ENCODE measurements around the gene UVRAG.
"Not testable (repeated sequence)": the region's sequence is repeated elsewhere in the genome, so short reads cannot be mapped to it uniquely, and the experiment has no call there.

The UVRAG gene

DNA sequence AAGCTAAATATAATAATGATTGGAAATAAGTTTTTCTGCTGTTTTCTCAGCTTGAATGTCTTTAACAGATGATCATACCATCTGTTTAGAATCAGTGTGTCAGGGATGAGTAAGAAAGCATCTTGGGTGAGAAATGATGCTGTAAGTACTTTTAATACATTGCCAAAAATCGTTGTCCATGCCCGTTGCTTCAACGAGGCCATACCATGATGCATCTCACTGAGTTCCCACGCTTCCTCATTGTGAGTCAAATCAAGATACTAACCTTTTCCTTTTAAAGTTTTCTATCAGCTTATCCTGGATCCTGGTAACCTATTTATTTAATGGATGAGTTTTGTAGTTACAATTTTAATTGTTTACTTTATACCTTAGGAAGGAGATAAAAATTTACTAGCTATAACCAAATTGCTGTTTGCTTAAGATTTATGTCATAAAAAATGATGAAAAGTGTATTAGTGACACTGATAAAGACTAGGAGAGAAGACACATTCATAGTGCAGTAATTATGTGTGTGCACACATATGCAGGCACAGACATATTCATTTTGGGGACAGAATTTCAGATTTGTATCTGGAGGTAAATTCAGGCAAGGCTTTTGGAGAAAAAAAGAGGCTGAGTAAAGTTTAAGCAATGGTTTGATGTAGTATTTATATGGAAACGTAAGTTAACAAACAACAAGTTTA lies 154.8 kb downstream of the UVRAG start:
- Histone ChIP-seq H3K36me3 (ENCODE audit: insufficient read depth) (no peaks in the 10 kb centered on the region), H3K4me1 (ENCODE audit: low read depth, poor library complexity, severe bottlenecking) (peaks cover 9% of the 10 kb centered on the region), H2AFZ (ENCODE audit: low read depth) (no peak overlapping the region), H3K4me3 (IDR thresholded peaks at IDR 0.05; ENCODE audit: insufficient read depth, low read depth, low read length) (no peak overlapping the region), H3K79me2 (ENCODE audit: insufficient read depth, low read depth) (no peaks in the 10 kb centered on the region), H3K9ac (no peak overlapping the region), H3K4me2 (no peak overlapping the region), H4K20me1 (ENCODE audit: insufficient read depth) (no peaks in the 10 kb centered on the region), H3K27me3 (ENCODE audit: insufficient read depth, low read depth) (no peaks in the 10 kb centered on the region), H3K27ac (no peak overlapping the region)
- TF ChIP-seq CTCF (conservative IDR thresholded peaks at IDR 0.05; ENCODE audit: low read depth, low read length), result no peak

DNA sequence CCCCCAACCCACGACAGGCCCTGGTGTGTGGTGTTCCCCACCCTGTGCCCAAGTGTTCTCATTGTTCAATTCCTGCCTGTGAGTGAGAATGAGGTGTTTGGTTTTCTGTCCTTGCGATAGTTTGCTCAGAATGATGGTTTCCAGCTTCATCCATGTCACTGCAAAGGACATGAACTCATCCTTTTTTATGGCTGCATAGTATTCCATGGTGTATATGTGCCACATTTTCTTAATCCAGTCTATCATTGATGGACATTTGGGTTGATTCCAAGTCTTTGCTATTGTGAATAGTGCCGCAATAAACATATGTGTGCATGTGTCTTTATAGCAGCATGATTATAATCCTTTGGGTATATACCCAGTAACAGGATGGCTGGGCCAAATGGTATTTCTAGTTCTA lies 158.7 kb downstream of the UVRAG start:
- H3K4me3 ChIP-seq (IDR thresholded peaks at IDR 0.05; ENCODE audit: insufficient read depth, low read depth, low read length); H3K4me2 ChIP-seq; H3K27me3 ChIP-seq (ENCODE audit: insufficient read depth, low read depth); H3K27ac ChIP-seq; H2AFZ ChIP-seq (ENCODE audit: low read depth); H3K79me2 ChIP-seq (ENCODE audit: insufficient read depth, low read depth); H3K36me3 ChIP-seq (ENCODE audit: insufficient read depth); H3K9ac ChIP-seq; H4K20me1 ChIP-seq (ENCODE audit: insufficient read depth); H3K4me1 ChIP-seq (ENCODE audit: low read depth, poor library complexity, severe bottlenecking): not testable (repeated sequence)

DNA sequence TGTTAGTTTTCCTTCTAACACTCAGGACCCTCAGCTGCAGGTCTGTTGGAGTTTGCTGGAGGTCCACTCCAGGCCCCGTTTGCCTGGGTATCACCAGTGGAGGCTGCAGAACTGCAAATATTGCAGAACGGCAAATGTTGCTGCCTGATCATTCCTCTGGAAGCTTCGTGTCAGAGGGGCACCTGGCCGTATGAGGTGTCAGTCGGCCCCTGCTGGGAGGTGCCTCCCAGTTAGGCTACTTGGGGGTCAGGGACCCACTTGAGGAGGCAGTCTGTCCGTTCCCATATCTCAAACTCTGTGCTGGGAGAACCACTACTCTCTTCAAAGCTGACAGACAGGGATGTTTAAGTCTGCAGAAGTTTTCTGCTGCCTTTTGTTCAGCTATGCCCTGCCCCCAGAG lies 164.1 kb downstream of the UVRAG start:
- H3K4me2 ChIP-seq; H4K20me1 ChIP-seq (ENCODE audit: insufficient read depth); H3K4me3 ChIP-seq (IDR thresholded peaks at IDR 0.05; ENCODE audit: insufficient read depth, low read depth, low read length); H2AFZ ChIP-seq (ENCODE audit: low read depth); H3K36me3 ChIP-seq (ENCODE audit: insufficient read depth); H3K9ac ChIP-seq; H3K79me2 ChIP-seq (ENCODE audit: insufficient read depth, low read depth); H3K27ac ChIP-seq; H3K27me3 ChIP-seq (ENCODE audit: insufficient read depth, low read depth): not testable (repeated sequence)
- H3K4me1 ChIP-seq (ENCODE audit: low read depth, poor library complexity, severe bottlenecking), result peaks cover 18% of the 10 kb centered on the region

GRCh38 chr11:75979479-75980027 lies 164.5 kb downstream of the UVRAG start:
- H3K27ac ChIP-seq; H3K27me3 ChIP-seq (ENCODE audit: insufficient read depth, low read depth); H3K9ac ChIP-seq; H3K79me2 ChIP-seq (ENCODE audit: insufficient read depth, low read depth); H3K4me3 ChIP-seq (IDR thresholded peaks at IDR 0.05; ENCODE audit: insufficient read depth, low read depth, low read length); H3K4me2 ChIP-seq; H4K20me1 ChIP-seq (ENCODE audit: insufficient read depth); H2AFZ ChIP-seq (ENCODE audit: low read depth); H3K36me3 ChIP-seq (ENCODE audit: insufficient read depth): not testable (repeated sequence)
- peaks cover 18% of the 10 kb centered on the region for H3K4me1 ChIP-seq (ENCODE audit: low read depth, poor library complexity, severe bottlenecking)

DNA sequence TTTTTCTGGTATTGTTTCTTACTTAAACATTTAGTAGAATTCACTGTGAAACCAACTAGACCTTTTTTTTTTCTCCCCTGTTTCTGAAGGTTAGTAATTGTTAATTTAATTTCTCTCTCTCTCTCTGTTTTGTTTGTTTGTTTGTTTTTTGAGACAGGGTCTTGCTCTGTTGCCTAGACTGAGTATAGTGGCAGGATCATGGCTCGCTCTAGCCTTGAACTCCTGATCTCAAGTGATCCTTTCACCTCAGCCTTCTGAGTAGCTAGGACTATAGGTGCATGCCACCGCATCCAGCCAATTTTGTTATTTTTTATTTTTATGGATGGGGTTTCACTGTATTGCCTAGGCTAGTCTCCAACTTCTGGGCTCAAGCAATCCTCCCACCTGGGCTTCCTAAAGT lies 165.0 kb downstream of the UVRAG start:
- no peak overlapping the region for H3K4me3 ChIP-seq (IDR thresholded peaks at IDR 0.05; ENCODE audit: insufficient read depth, low read depth, low read length)
- no peak overlapping the region for H3K4me2 ChIP-seq
- H3K9ac ChIP-seq, result no peak overlapping the region

More for the DNA sequence above, 165.0 kb downstream of the UVRAG start:
- Histone ChIP-seq H3K4me1 (ENCODE audit: low read depth, poor library complexity, severe bottlenecking) (peaks cover 18% of the 10 kb centered on the region), H4K20me1 (ENCODE audit: insufficient read depth) (no peaks in the 10 kb centered on the region), H3K36me3 (ENCODE audit: insufficient read depth) (no peaks in the 10 kb centered on the region; the same call in 1 of the 2 replicates), H3K27ac (no peak overlapping the region), H3K27me3 (ENCODE audit: insufficient read depth, low read depth) (no peaks in the 10 kb centered on the region), H2AFZ (ENCODE audit: low read depth) (no peak overlapping the region), H3K79me2 (ENCODE audit: insufficient read depth, low read depth) (no peaks in the 10 kb centered on the region)
- no peak for TF ChIP-seq CTCF (conservative IDR thresholded peaks at IDR 0.05; ENCODE audit: low read depth, low read length)
